Measurements from ENCODE around the gene C1orf116. TPM values are rescaled to one million over a fixed set of nuclear protein-coding genes. Genes with fewer than 3 reads are reported as not detected.
A peak's percentile ranks its signal among the peaks of the same experiment; 100 is the strongest.

Gene C1orf116
- total and polyA plus RNA-seq, 4 experiments from 2014 or later = 0.14 TPM; not detected in 3

DNA sequence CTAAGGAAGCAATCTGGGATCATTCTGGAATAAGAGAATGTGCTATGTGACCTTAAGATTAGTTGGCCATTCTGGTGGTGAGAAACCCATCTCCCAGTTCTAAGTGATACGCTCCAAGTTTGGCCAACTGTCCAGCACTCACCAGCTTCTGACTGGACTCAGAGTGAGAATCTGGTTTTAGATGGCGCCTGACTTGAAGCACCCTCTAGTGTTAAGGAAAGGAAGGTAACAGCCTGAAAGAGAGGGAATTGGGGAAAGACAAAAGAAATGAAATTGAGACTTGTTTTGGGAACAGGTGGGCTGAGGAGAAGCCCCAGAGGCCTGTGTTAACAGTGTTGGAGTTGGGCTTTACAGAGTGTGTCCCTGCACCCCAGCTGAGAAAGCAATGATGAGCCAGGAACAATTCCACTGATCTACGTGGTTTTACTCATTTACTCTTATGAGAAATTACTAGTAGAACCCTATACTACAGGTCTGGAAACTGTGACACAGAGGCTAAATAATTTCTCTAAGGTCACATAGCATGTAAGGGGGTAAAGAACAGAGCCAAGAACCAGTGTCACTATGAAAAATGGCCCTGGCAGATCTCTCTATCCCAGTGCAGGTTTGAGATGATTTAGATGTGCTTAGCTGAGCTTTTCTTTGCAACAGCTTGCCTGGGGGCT is 53.0 kb downstream of the C1orf116 start:
- H3K27ac Mint-ChIP-seq = no peak overlapping the region
- POLR2A ChIA-PET (ENCODE audit: partially characterized antibody) = interaction anchor here (1.4 kb wide), 1 partner anchor 170 kb away, joined by 4 read pairs; no protein-coding TSS in a partner anchor

DNA sequence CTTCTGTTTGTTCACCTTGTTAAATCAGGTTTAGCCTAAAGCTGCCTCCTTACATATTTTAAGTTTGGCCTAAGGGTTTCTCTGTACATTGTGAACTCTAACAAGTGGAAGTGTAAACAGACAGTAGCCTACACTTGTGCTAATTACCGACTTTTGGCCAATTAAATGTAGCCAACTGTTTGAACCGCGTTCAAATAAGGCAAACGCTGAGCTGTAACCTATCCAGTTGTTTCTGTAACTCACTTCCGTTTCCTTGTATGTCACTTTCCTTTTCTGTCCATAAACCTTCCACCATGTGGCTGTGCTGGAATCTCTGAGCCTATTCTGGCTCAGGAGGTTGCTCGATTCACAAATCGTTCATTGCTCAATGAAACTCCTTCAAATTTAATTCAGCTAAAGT is 54.3 kb downstream of the C1orf116 start:
- no peak overlapping the region for H3K27ac Mint-ChIP-seq
- Histone ChIP-seq H3K4me1 (ENCODE audit: insufficient read depth, low read length) (no peaks in the 10 kb centered on the region), H3K27ac (ENCODE audit: low read depth, low read length) (no peak overlapping the region), H3K4me3 (ENCODE audit: low read length in 2 of 2) (no peak overlapping the region), H3K9me3 (ENCODE audit: control insufficient read depth in 1 of 2, low read length in 2 of 2) (no peaks in the 10 kb centered on the region), H3K27me3 (ENCODE audit: insufficient read depth, low read length) (no peaks in the 10 kb centered on the region), H3K36me3 (ENCODE audit: insufficient read depth, low read length) (no peaks in the 10 kb centered on the region)
- H3K9me3 Mint-ChIP-seq = peaks cover 0 to 2% (median 0%) of the 10 kb centered on the region in 8 donors
- peaks cover 3 to 4% of the 10 kb centered on the region in 2 donors for H3K27me3 Mint-ChIP-seq
- intact Hi-C loops (cut with micrococcal nuclease) = no loop called here
- no peaks in the 10 kb centered on the region for H3K36me3 Mint-ChIP-seq
- no peak for DNase-seq
- POLR2A ChIA-PET (ENCODE audit: partially characterized antibody) = interaction anchor here (0.9 kb wide), 1 partner anchor 9 kb away, joined by 3 read pairs; no protein-coding TSS in a partner anchor
- no peak overlapping the region for H3K4me3 Mint-ChIP-seq
- H3K4me1 Mint-ChIP-seq = no peaks in the 10 kb centered on the region
- CTCF ChIA-PET (ENCODE audit: partially characterized antibody) = interaction anchor here (1.4 to 9.3 kb wide), 3 partner anchors 44 to 244 kb away, joined by 4 to 96 read pairs (median 9); no protein-coding TSS in a partner anchor

More for the DNA sequence above, 53.0 kb downstream of the C1orf116 start:
- Histone ChIP-seq H3K27ac (ENCODE audit: low read depth, low read length) (no peak overlapping the region), H3K36me3 (ENCODE audit: insufficient read depth, low read length) (no peaks in the 10 kb centered on the region), H3K9me3 (ENCODE audit: control insufficient read depth in 1 of 2, low read length in 2 of 2) (no peaks in the 10 kb centered on the region), H3K4me3 (ENCODE audit: low read length in 2 of 2) (no peak overlapping the region), H3K4me1 (ENCODE audit: insufficient read depth, low read length) (no peaks in the 10 kb centered on the region), H3K27me3 (ENCODE audit: insufficient read depth, low read length) (no peaks in the 10 kb centered on the region)
- Mint-ChIP-seq H3K9me3 (peaks cover 0 to 2% (median 0%) of the 10 kb centered on the region in 8 donors), H3K36me3 (no peaks in the 10 kb centered on the region), H3K27me3 (peaks cover 5 to 7% of the 10 kb centered on the region in 2 donors), H3K4me1 (no peaks in the 10 kb centered on the region), H3K4me3 (no peak overlapping the region)
- intact Hi-C loops (cut with micrococcal nuclease) = loop anchor here (5.0 to 10.0 kb wide), 2 partner anchors 47 to 515 kb away; no protein-coding TSS in a partner anchor
- CTCF ChIA-PET (ENCODE audit: partially characterized antibody) = interaction anchor here (0.7 to 9.3 kb wide), 12 partner anchors 13 to 352 kb away, joined by 3 to 96 read pairs (median 8); partner anchors contain the start of genes DYRK3 and IL20
- DNase-seq = no peak

DNA sequence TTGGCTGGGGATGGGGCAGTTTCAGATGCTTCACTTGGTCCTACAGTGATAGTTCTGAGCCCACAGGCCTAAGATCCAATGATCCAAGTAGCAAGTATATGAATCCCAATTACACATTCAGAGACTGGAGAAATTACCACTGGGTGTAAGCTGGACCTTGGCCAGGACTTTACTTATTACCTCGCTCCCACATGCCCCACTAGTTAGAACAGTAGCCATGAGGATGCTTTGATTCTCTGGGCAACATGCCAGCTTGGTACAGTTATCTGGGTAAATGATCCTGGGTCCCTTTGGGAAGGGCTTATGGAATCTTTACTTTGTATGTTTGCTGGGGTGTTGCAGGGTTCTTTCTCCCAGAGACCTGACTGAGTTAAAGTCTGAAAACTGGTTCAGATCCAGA is 57.2 kb downstream of the C1orf116 start:
- H3K27me3 ChIP-seq (ENCODE audit: insufficient read depth, low read length) = no peaks in the 10 kb centered on the region
- no peak for DNase-seq
- H3K36me3 ChIP-seq (ENCODE audit: insufficient read depth, low read length) = no peaks in the 10 kb centered on the region
- no peaks in the 10 kb centered on the region for H3K36me3 Mint-ChIP-seq
- no peaks in the 10 kb centered on the region for H3K9me3 ChIP-seq (ENCODE audit: control insufficient read depth in 1 of 2, low read length in 2 of 2)
- intact Hi-C loops (cut with micrococcal nuclease) = no loop called here
- H3K9me3 Mint-ChIP-seq = no peaks in the 10 kb centered on the region
- ChIA-PET CTCF (ENCODE audit: partially characterized antibody) (interaction anchor here (1.0 to 9.3 kb wide), 3 partner anchors 41 to 344 kb away, joined by 3 to 96 read pairs (median 3); no protein-coding TSS in a partner anchor), POLR2A (ENCODE audit: partially characterized antibody) (no interaction called here)
- no peak overlapping the region for H3K4me3 Mint-ChIP-seq
- no peak overlapping the region for H3K4me3 ChIP-seq (ENCODE audit: low read length in 2 of 2)
- H3K4me1 Mint-ChIP-seq = no peaks in the 10 kb centered on the region
- H3K27ac Mint-ChIP-seq = peak overlapping the region in 1 of 7 donors; percentile 7
- H3K27ac ChIP-seq (ENCODE audit: low read depth, low read length) = no peak overlapping the region
- H3K4me1 ChIP-seq (ENCODE audit: insufficient read depth, low read length) = no peaks in the 10 kb centered on the region
- H3K27me3 Mint-ChIP-seq = peaks cover 4 to 6% of the 10 kb centered on the region in 2 donors

- Histone ChIP-seq H3K27ac (ENCODE audit: low read depth, low read length) (no peak overlapping the region), H3K36me3 (ENCODE audit: insufficient read depth, low read length) (no peaks in the 10 kb centered on the region), H3K9me3 (ENCODE audit: control insufficient read depth in 1 of 2, low read length in 2 of 2) (no peaks in the 10 kb centered on the region), H3K4me3 (ENCODE audit: low read length in 2 of 2) (no peak overlapping the region), H3K27me3 (ENCODE audit: insufficient read depth, low read length) (no peaks in the 10 kb centered on the region), H3K4me1 (ENCODE audit: insufficient read depth, low read length) (no peaks in the 10 kb centered on the region)
- no peaks in the 10 kb centered on the region for H3K36me3 Mint-ChIP-seq
- no peaks in the 10 kb centered on the region for H3K9me3 Mint-ChIP-seq
- no peak overlapping the region for H3K4me3 Mint-ChIP-seq
- H3K4me1 Mint-ChIP-seq = no peaks in the 10 kb centered on the region
- ChIA-PET CTCF (ENCODE audit: partially characterized antibody) (interaction anchor here (1.0 to 5.3 kb wide), 3 partner anchors 8 to 247 kb away, joined by 5 to 36 read pairs (median 18); no protein-coding TSS in a partner anchor), POLR2A (ENCODE audit: partially characterized antibody) (no interaction called here)
- intact Hi-C loops (cut with micrococcal nuclease) = no loop called here
- peaks cover 4 to 6% of the 10 kb centered on the region in 2 donors for H3K27me3 Mint-ChIP-seq
- no peak for DNase-seq
- no peak overlapping the region for H3K27ac Mint-ChIP-seq
These were observed 58.4 kb downstream of the C1orf116 start for GRCh38 chr1:206974140-206974539.

GRCh38 chr1:206972728-206973127 is 59.8 kb downstream of the C1orf116 start:
- H3K9me3 ChIP-seq (ENCODE audit: control insufficient read depth in 1 of 2, low read length in 2 of 2) = no peaks in the 10 kb centered on the region
- H3K4me3 ChIP-seq (ENCODE audit: low read length in 2 of 2) = no peak overlapping the region
- H3K27ac Mint-ChIP-seq = no peak overlapping the region
- ChIA-PET CTCF (ENCODE audit: partially characterized antibody) (interaction anchor here (0.9 to 5.3 kb wide), 6 partner anchors 9 to 248 kb away, joined by 3 to 36 read pairs (median 4); partner anchors contain the start of genes IL20 and PIGR), POLR2A (ENCODE audit: partially characterized antibody) (interaction anchor here (0.7 to 1.2 kb wide), 2 partner anchors 10 to 63 kb away, joined by 3 to 5 read pairs; no protein-coding TSS in a partner anchor)
- no peak overlapping the region for H3K27ac ChIP-seq (ENCODE audit: low read depth, low read length)
- no peak overlapping the region for H3K4me3 Mint-ChIP-seq
- peaks cover 1 to 8% (median 5%) of the 10 kb centered on the region in 4 donors for H3K4me1 Mint-ChIP-seq
- peaks cover 2 to 6% of the 10 kb centered on the region in 2 donors for H3K27me3 Mint-ChIP-seq
- no peaks in the 10 kb centered on the region for H3K27me3 ChIP-seq (ENCODE audit: insufficient read depth, low read length)
- DNase-seq = no peak
- intact Hi-C loops (cut with micrococcal nuclease) = no loop called here
- H3K36me3 ChIP-seq (ENCODE audit: insufficient read depth, low read length) = no peaks in the 10 kb centered on the region
- H3K9me3 Mint-ChIP-seq = no peaks in the 10 kb centered on the region
- no peaks in the 10 kb centered on the region for H3K36me3 Mint-ChIP-seq
- peaks cover 3% of the 10 kb centered on the region for H3K4me1 ChIP-seq (ENCODE audit: insufficient read depth, low read length)

- peaks cover 13% of the 10 kb centered on the region for H3K4me1 ChIP-seq (ENCODE audit: insufficient read depth, low read length)
These were observed 61.4 kb downstream of the C1orf116 start for GRCh38 chr1:206971029-206971655.

GRCh38 chr1:206970446-206970845 is 62.1 kb downstream of the C1orf116 start, which contains the start of gene FCAMR:
FCAMR (minus strand) TSS chr1:206970460; CDS start chr1:206970125, 335 bp downstream.
- no peaks in the 10 kb centered on the region for H3K9me3 ChIP-seq (ENCODE audit: control insufficient read depth in 1 of 2, low read length in 2 of 2)
- POLR2A ChIA-PET (ENCODE audit: partially characterized antibody) = no interaction called here
- Mint-ChIP-seq H3K9me3 (no peaks in the 10 kb centered on the region), H3K36me3 (no peaks in the 10 kb centered on the region), H3K27me3 (peaks cover 2 to 6% of the 10 kb centered on the region in 2 donors), H3K27ac (no peak within 1 kb of the TSS), H3K4me1 (peaks cover 12 to 19% (median 16%) of the 10 kb centered on the region in 4 donors), H3K4me3 (no peak within 1 kb of the TSS)
- H3K27ac ChIP-seq (ENCODE audit: low read depth, low read length) = no peak within 1 kb of the TSS
- no peak within 1 kb of the TSS for H3K4me3 ChIP-seq (ENCODE audit: low read length in 2 of 2)
- CTCF ChIA-PET (ENCODE audit: partially characterized antibody) = interaction anchor here (1.1 to 5.3 kb wide), 4 partner anchors 8 to 80 kb away, joined by 3 to 36 read pairs (median 6); no protein-coding TSS in a partner anchor
- H3K27me3 ChIP-seq (ENCODE audit: insufficient read depth, low read length) = no peaks in the 10 kb centered on the region
- no peaks in the 10 kb centered on the region for H3K36me3 ChIP-seq (ENCODE audit: insufficient read depth, low read length)
- H3K4me1 ChIP-seq (ENCODE audit: insufficient read depth, low read length) = peaks cover 13% of the 10 kb centered on the region
- no peak for DNase-seq
- intact Hi-C loops (cut with micrococcal nuclease) = no loop called here

More at GRCh38 chr1:206971029-206971655, 61.4 kb downstream of the C1orf116 start:
- Histone ChIP-seq H3K4me3 (ENCODE audit: low read length in 2 of 2) (no peak overlapping the region), H3K36me3 (ENCODE audit: insufficient read depth, low read length) (no peaks in the 10 kb centered on the region), H3K27me3 (ENCODE audit: insufficient read depth, low read length) (no peaks in the 10 kb centered on the region), H3K27ac (ENCODE audit: low read depth, low read length) (no peak overlapping the region), H3K9me3 (ENCODE audit: control insufficient read depth in 1 of 2, low read length in 2 of 2) (no peaks in the 10 kb centered on the region)
- Mint-ChIP-seq H3K36me3 (no peaks in the 10 kb centered on the region), H3K27ac (no peak overlapping the region), H3K27me3 (peaks cover 2 to 6% of the 10 kb centered on the region in 2 donors), H3K4me1 (peaks cover 12 to 19% (median 16%) of the 10 kb centered on the region in 4 donors), H3K4me3 (no peak overlapping the region), H3K9me3 (no peaks in the 10 kb centered on the region)
- ChIA-PET CTCF (ENCODE audit: partially characterized antibody) (interaction anchor here (1.0 to 5.3 kb wide), 6 partner anchors 9 to 236 kb away, joined by 3 to 36 read pairs (median 4); partner anchors contain the start of gene IL20), POLR2A (ENCODE audit: partially characterized antibody) (no interaction called here)
- DNase-seq = no peak
- intact Hi-C loops (cut with micrococcal nuclease) = no loop called here
